ENCODE data around the gene ATF7IP.

ATF7IP gene

DNA sequence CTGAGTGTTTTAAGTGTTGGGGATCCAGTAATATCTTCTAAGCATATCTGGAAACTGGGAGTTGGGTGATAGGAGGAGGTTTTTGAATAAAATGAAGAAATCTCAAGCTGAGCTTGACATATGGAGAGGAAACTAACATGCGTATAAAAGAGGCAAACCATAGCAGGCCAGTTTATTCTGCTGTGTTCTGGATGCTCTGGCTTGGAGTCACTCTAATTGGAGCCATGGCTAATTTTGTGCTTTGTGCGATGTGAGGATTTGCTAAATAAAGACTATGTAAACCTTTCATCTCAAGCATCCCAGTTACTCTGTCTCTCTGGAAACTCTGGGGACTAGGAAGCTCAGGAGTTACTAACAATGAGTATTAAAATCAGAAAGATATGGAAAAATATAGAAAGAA lies 66.5 kb downstream of the ATF7IP start:
- Histone ChIP-seq H3K4me3 (ENCODE audit: insufficient read depth, low read depth, low read length) (no peak overlapping the region), H3K27ac (ENCODE audit: insufficient read depth, low read depth, low read length, poor library complexity, severe bottlenecking) (no peak overlapping the region), H3K27me3 (ENCODE audit: control insufficient read depth, insufficient read depth, low read length, poor library complexity, severe bottlenecking) (no peaks in the 10 kb centered on the region), H3K4me1 (ENCODE audit: control insufficient read depth, insufficient read depth, low read length) (no peaks in the 10 kb centered on the region), H3K36me3 (ENCODE audit: control insufficient read depth, insufficient read depth, low read length) (peaks cover 39% of the 10 kb centered on the region), H3K9me3 (ENCODE audit: control insufficient read depth, low read length) (peaks cover 2% of the 10 kb centered on the region)
- 85 to 90% methylated on average over 1 to 2 of the region's 2 CpGs for WGBS, 2 experiments

DNA sequence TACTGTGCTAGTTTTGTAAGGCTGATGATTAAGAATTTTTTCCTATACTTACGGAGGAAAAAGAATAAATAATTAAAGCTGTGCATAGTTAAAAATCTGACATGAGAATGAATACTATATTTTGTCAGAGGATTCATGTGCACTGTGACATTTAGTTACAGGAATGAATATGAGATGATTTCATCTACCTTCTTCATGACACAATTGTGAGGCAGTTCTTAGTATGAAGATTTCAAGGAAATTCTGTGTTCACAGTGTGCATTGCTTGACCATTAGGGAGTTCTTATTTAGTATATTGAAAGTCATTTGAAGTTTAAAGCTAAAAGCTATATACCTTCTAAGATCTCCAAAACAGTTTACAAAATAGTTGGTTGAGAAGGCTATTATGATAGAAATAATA lies 70.1 kb downstream of the ATF7IP start:
- no peak overlapping the region for H3K4me3 ChIP-seq (ENCODE audit: insufficient read depth, low read depth, low read length)
- H3K9me3 ChIP-seq (ENCODE audit: control insufficient read depth, low read length): no peaks in the 10 kb centered on the region
- H3K27ac ChIP-seq (ENCODE audit: insufficient read depth, low read depth, low read length, poor library complexity, severe bottlenecking): no peak overlapping the region
- peaks cover 46% of the 10 kb centered on the region for H3K36me3 ChIP-seq (ENCODE audit: control insufficient read depth, insufficient read depth, low read length)
- H3K4me1 ChIP-seq (ENCODE audit: control insufficient read depth, insufficient read depth, low read length): no peaks in the 10 kb centered on the region
- no peaks in the 10 kb centered on the region for H3K27me3 ChIP-seq (ENCODE audit: control insufficient read depth, insufficient read depth, low read length, poor library complexity, severe bottlenecking)
- WGBS, 2 experiments: 91 to 100% methylated on average over 1 of the region's 1 CpG

DNA sequence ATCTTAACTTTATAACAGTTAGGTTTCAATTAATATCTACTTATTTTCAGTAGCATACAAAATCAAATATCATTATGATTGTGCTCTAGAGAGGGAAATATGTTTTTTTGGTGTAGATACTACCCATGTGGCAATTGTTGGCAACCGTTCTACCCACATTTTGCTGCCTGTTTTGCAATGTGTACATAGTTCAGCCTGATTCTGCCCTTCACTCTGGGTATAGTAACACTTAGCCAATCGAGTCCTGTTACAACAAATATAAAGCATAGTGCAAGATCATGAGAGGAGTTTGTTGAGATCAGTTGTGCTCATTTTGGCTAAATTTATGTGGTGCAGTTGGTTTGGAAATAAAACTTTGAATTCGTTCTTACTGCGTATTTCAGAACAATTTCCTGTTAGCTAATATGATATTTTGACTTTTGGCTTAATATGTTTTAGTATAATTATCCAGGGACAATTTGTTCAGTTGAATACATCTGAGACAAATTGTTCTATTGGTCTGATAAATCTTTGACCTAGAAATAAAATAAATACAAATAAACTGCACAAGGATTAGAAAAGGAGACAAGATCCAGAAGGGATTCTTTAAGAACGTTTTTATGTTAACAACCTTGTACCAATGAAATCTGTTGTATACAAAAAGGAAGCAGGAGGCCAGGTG lies 76.9 kb downstream of the ATF7IP start:
- WGBS, 2 experiments: 87 to 98% methylated on average over 5 of the region's 5 CpGs
- H3K4me1 ChIP-seq (ENCODE audit: control insufficient read depth, insufficient read depth, low read length): no peaks in the 10 kb centered on the region
- H3K27ac ChIP-seq (ENCODE audit: insufficient read depth, low read depth, low read length, poor library complexity, severe bottlenecking): no peak overlapping the region
- H3K4me3 ChIP-seq (ENCODE audit: insufficient read depth, low read depth, low read length): no peak overlapping the region
- no peaks in the 10 kb centered on the region for H3K27me3 ChIP-seq (ENCODE audit: control insufficient read depth, insufficient read depth, low read length, poor library complexity, severe bottlenecking)
- H3K36me3 ChIP-seq (ENCODE audit: control insufficient read depth, insufficient read depth, low read length): peaks cover 40% of the 10 kb centered on the region
- H3K9me3 ChIP-seq (ENCODE audit: control insufficient read depth, low read length): no peaks in the 10 kb centered on the region

GRCh38 chr12:14443531-14443930 lies 78.0 kb downstream of the ATF7IP start:
- Histone ChIP-seq H3K27me3 (ENCODE audit: control insufficient read depth, insufficient read depth, low read length, poor library complexity, severe bottlenecking) (no peaks in the 10 kb centered on the region), H3K9me3 (ENCODE audit: control insufficient read depth, low read length) (no peaks in the 10 kb centered on the region), H3K36me3 (ENCODE audit: control insufficient read depth, insufficient read depth, low read length) (peaks cover 40% of the 10 kb centered on the region), H3K4me3 (ENCODE audit: insufficient read depth, low read depth, low read length) (no peak overlapping the region), H3K4me1 (ENCODE audit: control insufficient read depth, insufficient read depth, low read length) (no peaks in the 10 kb centered on the region), H3K27ac (ENCODE audit: insufficient read depth, low read depth, low read length, poor library complexity, severe bottlenecking) (no peak overlapping the region)

DNA sequence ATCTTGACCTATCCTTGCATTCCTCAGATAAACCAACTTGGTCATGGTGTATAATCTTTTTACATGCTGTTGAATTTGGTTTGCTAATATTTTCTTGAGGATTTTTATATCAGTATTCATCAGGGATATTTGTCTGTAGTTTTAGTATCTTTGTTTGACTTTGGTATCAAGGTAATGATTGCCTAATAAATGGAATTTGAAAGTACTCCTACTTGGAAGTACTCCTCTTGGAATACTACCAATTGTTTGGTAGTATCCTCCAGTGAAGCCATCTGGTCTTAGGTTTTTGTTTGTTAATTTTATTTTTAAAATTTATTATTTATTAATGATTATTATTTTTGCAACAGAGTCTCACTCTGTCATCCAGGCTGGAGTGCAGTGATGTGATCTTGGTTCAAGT lies 85.0 kb downstream of the ATF7IP start:
- Histone ChIP-seq H3K27me3 (ENCODE audit: control insufficient read depth, insufficient read depth, low read length, poor library complexity, severe bottlenecking) (no peaks in the 10 kb centered on the region), H3K9me3 (ENCODE audit: control insufficient read depth, low read length) (no peaks in the 10 kb centered on the region), H3K27ac (ENCODE audit: insufficient read depth, low read depth, low read length, poor library complexity, severe bottlenecking) (no peak overlapping the region), H3K36me3 (ENCODE audit: control insufficient read depth, insufficient read depth, low read length) (peaks cover 12% of the 10 kb centered on the region), H3K4me1 (ENCODE audit: control insufficient read depth, insufficient read depth, low read length) (no peaks in the 10 kb centered on the region), H3K4me3 (ENCODE audit: insufficient read depth, low read depth, low read length) (no peak overlapping the region)

DNA sequence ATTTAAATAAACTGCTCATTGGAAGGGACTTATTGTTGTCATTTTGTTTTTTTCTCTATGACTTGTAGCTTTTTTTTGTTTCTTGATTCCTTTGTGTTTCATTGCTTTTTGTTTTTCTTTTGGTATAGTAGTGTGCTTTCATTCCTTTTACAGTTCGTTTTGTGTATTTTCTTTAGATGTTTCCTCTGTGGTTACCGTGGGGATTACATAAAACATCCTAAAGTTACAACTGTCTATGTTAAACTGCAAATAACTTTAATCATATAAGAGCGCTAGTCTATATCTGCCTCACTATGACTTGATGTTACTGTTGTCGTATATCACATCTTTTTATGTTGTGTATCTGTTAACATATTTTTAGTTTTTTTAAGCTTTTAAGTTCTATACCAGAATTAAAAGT lies 86.9 kb downstream of the ATF7IP start:
- Histone ChIP-seq H3K4me3 (ENCODE audit: insufficient read depth, low read depth, low read length) (no peak overlapping the region), H3K4me1 (ENCODE audit: control insufficient read depth, insufficient read depth, low read length) (no peaks in the 10 kb centered on the region), H3K36me3 (ENCODE audit: control insufficient read depth, insufficient read depth, low read length) (peaks cover 12% of the 10 kb centered on the region), H3K27me3 (ENCODE audit: control insufficient read depth, insufficient read depth, low read length, poor library complexity, severe bottlenecking) (no peaks in the 10 kb centered on the region), H3K9me3 (ENCODE audit: control insufficient read depth, low read length) (no peaks in the 10 kb centered on the region), H3K27ac (ENCODE audit: insufficient read depth, low read depth, low read length, poor library complexity, severe bottlenecking) (no peak overlapping the region)
- WGBS, 2 experiments: 95 to 100% methylated on average over 1 to 4 of the region's 4 CpGs

- 100% methylated on average over 1 of the region's 1 CpG; no CpG with 5 or more reads in 1 of the 2 experiments for WGBS, 2 experiments
- H3K27ac ChIP-seq (ENCODE audit: insufficient read depth, low read depth, low read length, poor library complexity, severe bottlenecking): no peak overlapping the region
- peaks cover 10% of the 10 kb centered on the region for H3K36me3 ChIP-seq (ENCODE audit: control insufficient read depth, insufficient read depth, low read length)
- H3K27me3 ChIP-seq (ENCODE audit: control insufficient read depth, insufficient read depth, low read length, poor library complexity, severe bottlenecking): no peaks in the 10 kb centered on the region
- no peak overlapping the region for H3K4me3 ChIP-seq (ENCODE audit: insufficient read depth, low read depth, low read length)
- H3K4me1 ChIP-seq (ENCODE audit: control insufficient read depth, insufficient read depth, low read length): no peaks in the 10 kb centered on the region
- no peaks in the 10 kb centered on the region for H3K9me3 ChIP-seq (ENCODE audit: control insufficient read depth, low read length)
Measured at GRCh38 chr12:14452865-14453264, 87.4 kb downstream of the ATF7IP start.

DNA sequence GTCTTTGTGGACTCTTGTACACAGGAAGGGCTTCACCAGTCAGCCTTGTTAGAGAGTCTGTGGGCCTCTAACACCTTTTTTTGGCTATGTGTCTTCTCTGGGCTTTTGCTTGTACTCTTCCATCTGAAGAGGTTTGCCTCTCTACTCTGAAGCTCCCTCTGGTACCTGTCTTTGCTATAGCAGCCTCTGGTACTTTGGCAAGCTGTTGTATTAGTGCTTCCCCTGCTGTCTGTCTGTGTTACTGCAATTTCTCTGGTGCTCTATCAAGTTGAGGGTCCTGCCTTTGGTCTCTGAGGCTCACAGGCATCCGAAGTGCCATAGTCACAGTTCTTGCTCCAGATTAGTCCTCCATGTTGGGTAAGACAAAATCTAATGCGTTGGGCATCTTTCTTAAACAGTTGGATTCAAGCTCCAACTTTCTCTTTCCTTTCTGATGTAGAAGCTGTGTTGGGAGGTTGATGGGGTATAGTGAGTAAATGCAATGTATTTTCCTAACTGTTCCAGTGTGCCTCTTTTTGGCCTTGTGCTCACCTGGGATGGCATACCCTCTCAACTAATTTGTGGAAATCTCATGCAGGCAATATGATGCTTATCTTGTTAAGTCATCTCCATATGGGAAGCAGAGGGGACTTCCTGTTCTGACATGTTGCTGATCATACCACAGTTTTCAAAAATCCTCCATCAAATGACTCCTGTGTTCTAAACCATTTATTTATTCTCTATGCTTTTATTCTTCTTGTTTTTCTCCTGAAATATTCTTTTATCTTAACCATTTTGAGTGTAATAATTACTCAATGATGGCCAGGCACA lies 88.8 kb downstream of the ATF7IP start:
- no peaks in the 10 kb centered on the region for H3K27me3 ChIP-seq (ENCODE audit: control insufficient read depth, insufficient read depth, low read length, poor library complexity, severe bottlenecking)
- WGBS, 2 experiments: 83% methylated on average over 2 of the region's 2 CpGs
- no peaks in the 10 kb centered on the region for H3K9me3 ChIP-seq (ENCODE audit: control insufficient read depth, low read length)
- peaks cover 4% of the 10 kb centered on the region for H3K36me3 ChIP-seq (ENCODE audit: control insufficient read depth, insufficient read depth, low read length)
- H3K4me3 ChIP-seq (ENCODE audit: insufficient read depth, low read depth, low read length): no peak overlapping the region
- no peaks in the 10 kb centered on the region for H3K4me1 ChIP-seq (ENCODE audit: control insufficient read depth, insufficient read depth, low read length)
- H3K27ac ChIP-seq (ENCODE audit: insufficient read depth, low read depth, low read length, poor library complexity, severe bottlenecking): no peak overlapping the region

GRCh38 chr12:14460212-14460841 lies 94.8 kb downstream of the ATF7IP start:
- Histone ChIP-seq H3K4me3 (ENCODE audit: insufficient read depth, low read depth, low read length) (no peak overlapping the region), H3K27ac (ENCODE audit: insufficient read depth, low read depth, low read length, poor library complexity, severe bottlenecking) (no peak overlapping the region), H3K36me3 (ENCODE audit: control insufficient read depth, insufficient read depth, low read length) (peaks cover 26% of the 10 kb centered on the region), H3K4me1 (ENCODE audit: control insufficient read depth, insufficient read depth, low read length) (no peaks in the 10 kb centered on the region), H3K9me3 (ENCODE audit: control insufficient read depth, low read length) (no peaks in the 10 kb centered on the region), H3K27me3 (ENCODE audit: control insufficient read depth, insufficient read depth, low read length, poor library complexity, severe bottlenecking) (no peaks in the 10 kb centered on the region)
- WGBS, 2 experiments: 94 to 95% methylated on average over 2 of the region's 5 CpGs

- H3K27ac ChIP-seq (ENCODE audit: insufficient read depth, low read depth, low read length, poor library complexity, severe bottlenecking): no peak overlapping the region
- H3K4me1 ChIP-seq (ENCODE audit: control insufficient read depth, insufficient read depth, low read length): no peaks in the 10 kb centered on the region
- 86 to 100% methylated on average over 1 of the region's 1 CpG for WGBS, 2 experiments
- H3K36me3 ChIP-seq (ENCODE audit: control insufficient read depth, insufficient read depth, low read length): peaks cover 53% of the 10 kb centered on the region
- no peak overlapping the region for H3K4me3 ChIP-seq (ENCODE audit: insufficient read depth, low read depth, low read length)
- peaks cover 10% of the 10 kb centered on the region for H3K9me3 ChIP-seq (ENCODE audit: control insufficient read depth, low read length)
- no peaks in the 10 kb centered on the region for H3K27me3 ChIP-seq (ENCODE audit: control insufficient read depth, insufficient read depth, low read length, poor library complexity, severe bottlenecking)
Measured at GRCh38 chr12:14471497-14471896, 106.0 kb downstream of the ATF7IP start.
